MM.1S (cell line): ENCODE measurements around the gene LPAR6.
"Not testable (repeated sequence)": the region's sequence is repeated elsewhere in the genome, so short reads cannot be mapped to it uniquely, and the experiment has no call there.

Source experiments
- DNase-seq: peaks from one replicate; pipeline ENCODE4 v3.0.0-alpha.2; 2015
- H2AFZ ChIP-seq: fragments of 300-600 bp; sonication (generic); 2 replicates; pipeline ENCODE4 v1.6.0; 2016; ENCODE audit warnings: antibody characterized with exemption, low read length
- H3F3A ChIP-seq: fragments of 300-600 bp; sonication (generic); 2 replicates; pipeline ENCODE4 v1.6.1; 2016; ENCODE audit warnings: mild to moderate bottlenecking, antibody characterized with exemption, low read length, moderate library complexity, mixed read lengths; ENCODE audit not compliant: insufficient read depth
- H3K27ac ChIP-seq: fragments of 300-600 bp; sonication (generic); 2 replicates; pipeline ENCODE4 v1.5.1; 2016; ENCODE audit warnings: mild to moderate bottlenecking, low read length
- H3K27me3 ChIP-seq: fragments of 300-600 bp; sonication (generic); replicated peaks from 2 replicates; pipeline ENCODE4 v1.6.0; 2016; ENCODE audit warnings: low read length; ENCODE audit not compliant: insufficient read depth
- H3K36me3 ChIP-seq: fragments of 300-600 bp; sonication (generic); replicated peaks from 2 replicates; pipeline ENCODE4 v1.6.1; 2016; ENCODE audit warnings: mild to moderate bottlenecking, low read length, mixed read lengths; ENCODE audit not compliant: insufficient read depth
- H3K4me1 ChIP-seq: fragments of 300-600 bp; sonication (generic); 2 replicates; pipeline ENCODE4 v1.6.1; 2016; ENCODE audit warnings: low read length, mixed read lengths
- H3K4me2 ChIP-seq: fragments of 300-600 bp; sonication (generic); 2 replicates; pipeline ENCODE4 v1.6.0; 2016; ENCODE audit warnings: low read depth, low read length
- H3K4me3 ChIP-seq: fragments of 300-600 bp; sonication (generic); 2 replicates; pipeline ENCODE4 v1.5.1; 2016; ENCODE audit warnings: low read length, mixed read lengths
- H3K79me2 ChIP-seq: fragments of 300-600 bp; sonication (generic); 2 replicates; pipeline ENCODE4 v1.6.1; 2016; ENCODE audit warnings: mixed run types, low read length, mixed read lengths
- H3K9ac ChIP-seq: fragments of 300-600 bp; sonication (generic); 2 replicates; pipeline ENCODE4 v1.6.1; 2016; ENCODE audit warnings: low read length, mixed read lengths
- H3K9me2 ChIP-seq: fragments of 300-600 bp; sonication (generic); replicated peaks from 2 replicates; pipeline ENCODE4 v1.6.1; 2016; ENCODE audit warnings: mild to moderate bottlenecking, low read length, mixed read lengths; ENCODE audit not compliant: insufficient read depth
- H3K9me3 ChIP-seq: fragments of 300-600 bp; sonication (generic); replicated peaks from 2 replicates; pipeline ENCODE4 v1.6.1; 2016; ENCODE audit warnings: mild to moderate bottlenecking, low read length, mixed read lengths; ENCODE audit not compliant: insufficient read depth
- H4K20me1 ChIP-seq: fragments of 300-600 bp; sonication (generic); 2 replicates; pipeline ENCODE4 v1.6.1; 2016; ENCODE audit warnings: mild to moderate bottlenecking, low read length, moderate library complexity, mixed read lengths; ENCODE audit not compliant: insufficient read depth
- EZH2 ChIP-seq: fragments of 300-600 bp; sonication (generic); optimal IDR thresholded peaks from 2 replicates; pipeline ENCODE3; 2017; ENCODE audit warnings: low read depth, mild to moderate bottlenecking, antibody characterized with exemption, low read length, mixed read lengths
- EZH2phosphoT487 ChIP-seq: fragments of 300-600 bp; sonication (generic); IDR thresholded peaks from 2 replicates; pipeline ENCODE4 v1.6.1; 2018; ENCODE audit warnings: antibody characterized with exemption, low read length
- TF ChIP-seq, protein P1 (sequence below): fragments of 300-600 bp; sonication (generic); IDR thresholded peaks from 2 replicates; pipeline ENCODE4 v1.5.1; 2016; ENCODE audit warnings: antibody characterized with exemption, low read length, mixed read lengths

Gene LPAR6

GRCh38 chr13:48426052-48426451 is 13.1 kb upstream of the LPAR6 start:
- no peaks in the 10 kb centered on the region for H3K79me2 ChIP-seq
- no peaks in the 10 kb centered on the region for H3K36me3 ChIP-seq
- no peaks in the 10 kb centered on the region for H4K20me1 ChIP-seq
- H3K4me3 ChIP-seq, result no peak overlapping the region
- no peaks in the 10 kb centered on the region for H3K4me1 ChIP-seq
- no peak overlapping the region for H3K9ac ChIP-seq
- H3K9me3 ChIP-seq, result no peaks in the 10 kb centered on the region
- TF ChIP-seq, protein P1, sequence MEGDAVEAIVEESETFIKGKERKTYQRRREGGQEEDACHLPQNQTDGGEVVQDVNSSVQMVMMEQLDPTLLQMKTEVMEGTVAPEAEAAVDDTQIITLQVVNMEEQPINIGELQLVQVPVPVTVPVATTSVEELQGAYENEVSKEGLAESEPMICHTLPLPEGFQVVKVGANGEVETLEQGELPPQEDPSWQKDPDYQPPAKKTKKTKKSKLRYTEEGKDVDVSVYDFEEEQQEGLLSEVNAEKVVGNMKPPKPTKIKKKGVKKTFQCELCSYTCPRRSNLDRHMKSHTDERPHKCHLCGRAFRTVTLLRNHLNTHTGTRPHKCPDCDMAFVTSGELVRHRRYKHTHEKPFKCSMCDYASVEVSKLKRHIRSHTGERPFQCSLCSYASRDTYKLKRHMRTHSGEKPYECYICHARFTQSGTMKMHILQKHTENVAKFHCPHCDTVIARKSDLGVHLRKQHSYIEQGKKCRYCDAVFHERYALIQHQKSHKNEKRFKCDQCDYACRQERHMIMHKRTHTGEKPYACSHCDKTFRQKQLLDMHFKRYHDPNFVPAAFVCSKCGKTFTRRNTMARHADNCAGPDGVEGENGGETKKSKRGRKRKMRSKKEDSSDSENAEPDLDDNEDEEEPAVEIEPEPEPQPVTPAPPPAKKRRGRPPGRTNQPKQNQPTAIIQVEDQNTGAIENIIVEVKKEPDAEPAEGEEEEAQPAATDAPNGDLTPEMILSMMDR, result no peak
- TF ChIP-seq EZH2phosphoT487 (no peak), EZH2 (no peak)
- H3K9me2 ChIP-seq, result no peaks in the 10 kb centered on the region
- H3K27ac ChIP-seq, result no peak overlapping the region
- no peak overlapping the region for H2AFZ ChIP-seq
- H3K27me3 ChIP-seq, result no peaks in the 10 kb centered on the region
- H3F3A ChIP-seq, result no peaks in the 10 kb centered on the region
- no peak for DNase-seq
- no peak overlapping the region for H3K4me2 ChIP-seq

DNA sequence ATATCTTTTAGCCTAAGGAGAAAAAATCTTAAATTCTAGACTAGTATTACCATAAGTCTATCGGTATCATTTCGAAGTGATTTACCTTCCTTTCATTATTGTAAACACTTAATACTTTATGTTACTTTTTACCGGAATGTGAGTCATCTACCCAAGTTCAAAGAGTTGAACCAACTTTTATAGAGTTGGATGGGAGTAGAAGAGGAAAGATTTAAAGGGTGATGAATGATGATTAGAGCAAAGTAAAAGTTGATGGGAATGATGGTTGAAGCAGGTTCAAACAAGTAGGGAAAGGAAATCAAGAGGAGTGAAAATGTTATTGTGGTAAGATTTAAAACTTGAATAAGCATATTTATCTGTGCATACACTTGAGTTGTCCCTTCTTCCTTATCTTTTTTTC is 11.3 kb upstream of the LPAR6 start:
- Histone ChIP-seq H3K79me2 (no peaks in the 10 kb centered on the region), H3K4me1 (no peaks in the 10 kb centered on the region), H3F3A (no peaks in the 10 kb centered on the region), H3K4me2 (no peak overlapping the region), H2AFZ (no peak overlapping the region), H3K9me3 (no peaks in the 10 kb centered on the region), H3K27me3 (no peaks in the 10 kb centered on the region), H3K9ac (no peak overlapping the region), H4K20me1 (no peaks in the 10 kb centered on the region), H3K4me3 (no peak overlapping the region), H3K27ac (no peak overlapping the region), H3K9me2 (no peaks in the 10 kb centered on the region), H3K36me3 (no peaks in the 10 kb centered on the region)
- TF ChIP-seq, protein P1, result no peak
- TF ChIP-seq EZH2phosphoT487 (no peak), EZH2 (no peak)
- no peak for DNase-seq

DNA sequence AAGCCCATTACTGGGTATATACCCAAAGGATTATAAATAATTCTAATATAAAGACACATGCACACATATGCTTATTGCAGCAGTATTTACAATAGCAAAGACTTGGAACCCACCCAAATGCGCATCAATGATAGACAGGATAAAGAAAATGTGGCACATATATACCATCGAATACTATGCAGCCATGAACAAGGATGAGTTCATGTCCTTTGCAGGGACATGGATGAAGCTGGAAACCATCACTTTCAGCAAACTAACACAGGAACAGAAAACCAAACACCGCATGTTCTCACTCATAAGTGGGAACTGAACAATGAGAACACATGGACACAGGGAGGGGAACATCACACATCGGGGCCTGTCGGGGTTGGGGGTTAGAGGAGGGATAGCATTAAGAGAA is 9.1 kb upstream of the LPAR6 start:
- not testable (repeated sequence) for H3F3A ChIP-seq, H3K9ac ChIP-seq, H3K4me3 ChIP-seq, H3K79me2 ChIP-seq, H3K36me3 ChIP-seq, H4K20me1 ChIP-seq, H2AFZ ChIP-seq, H3K4me1 ChIP-seq, H3K27me3 ChIP-seq, H3K27ac ChIP-seq, H3K9me3 ChIP-seq, DNase-seq, H3K4me2 ChIP-seq, H3K9me2 ChIP-seq

- Histone ChIP-seq H4K20me1 (no peaks in the 10 kb centered on the region), H3K79me2 (no peaks in the 10 kb centered on the region), H3K4me3 (no peak overlapping the region), H2AFZ (no peak overlapping the region), H3K4me2 (no peak overlapping the region), H3F3A (no peaks in the 10 kb centered on the region), H3K36me3 (no peaks in the 10 kb centered on the region), H3K9me2 (no peaks in the 10 kb centered on the region), H3K27ac (no peak overlapping the region), H3K9me3 (no peaks in the 10 kb centered on the region), H3K9ac (no peak overlapping the region), H3K4me1 (no peaks in the 10 kb centered on the region), H3K27me3 (no peaks in the 10 kb centered on the region)
- DNase-seq, result no peak
- TF ChIP-seq EZH2phosphoT487, result no peak
- TF ChIP-seq, protein P1, result no peak
- no peak for TF ChIP-seq EZH2
Measured at GRCh38 chr13:48415516-48415915, 2.6 kb upstream of the LPAR6 start.
